IPS-11a (cell line): Measurements from ENCODE around the gene KIAA1217.

Experiments used
- H3K4me3 ChIP-seq: one replicate; pipeline ENCODE4 v1.5.1; 2013; ENCODE audit warnings: low read depth, low read length, control low read depth

Gene KIAA1217

GRCh38 chr10:24574161-24574560 lies 365.2 kb downstream of the KIAA1217 start:
- H3K4me3 ChIP-seq: no peak overlapping the region

DNA sequence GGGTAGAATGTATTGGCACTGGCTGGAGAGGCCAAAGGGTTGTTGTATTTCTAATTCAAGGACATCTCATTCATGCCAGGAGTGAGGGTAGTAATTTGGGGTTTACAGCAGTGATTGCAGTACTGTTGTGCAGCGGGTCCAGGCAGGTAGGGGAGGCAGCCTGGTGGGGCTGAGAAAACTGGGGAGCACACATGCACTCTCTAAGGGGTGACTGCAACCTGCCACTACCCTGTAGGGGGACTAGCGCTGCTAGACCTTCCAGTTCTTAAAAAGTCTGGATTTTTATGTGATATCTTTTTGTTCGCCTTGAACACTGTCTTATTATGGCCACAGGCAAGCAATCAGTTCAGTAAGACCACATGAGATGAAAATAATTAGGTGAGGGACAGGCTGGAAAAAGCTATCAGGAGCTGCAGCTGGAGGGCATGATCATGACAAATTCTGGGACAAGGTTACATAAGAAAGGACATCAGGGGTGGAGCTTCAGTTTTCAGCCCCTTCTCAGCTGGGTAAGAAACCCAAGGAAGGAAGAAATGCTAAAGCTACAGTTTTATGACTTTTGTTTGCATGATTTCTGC lies 365.7 kb downstream of the KIAA1217 start:
- no peak overlapping the region for H3K4me3 ChIP-seq

- no peak overlapping the region for H3K4me3 ChIP-seq
Observed at GRCh38 chr10:24575481-24576002, 366.6 kb downstream of the KIAA1217 start.

DNA sequence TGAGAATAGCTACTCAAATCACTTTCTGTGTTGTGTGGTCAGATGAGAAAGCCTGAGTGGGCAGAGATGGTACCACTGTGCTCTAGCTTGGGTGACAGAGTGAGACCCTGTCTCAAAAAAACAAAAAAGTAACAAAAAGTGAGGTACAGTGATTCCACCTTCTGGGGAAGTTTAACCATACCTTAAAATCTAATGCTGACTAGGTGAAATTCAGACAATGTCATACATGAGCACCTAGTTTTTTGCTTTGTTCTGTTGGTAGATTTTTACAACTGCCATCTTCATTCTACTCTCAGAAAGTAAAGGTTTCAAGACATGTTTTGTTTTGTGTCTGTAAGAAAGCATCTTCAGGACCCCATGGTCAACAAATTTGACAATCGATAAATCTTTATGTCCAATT lies 370.5 kb downstream of the KIAA1217 start:
- no peak overlapping the region for H3K4me3 ChIP-seq

- H3K4me3 ChIP-seq: no peak overlapping the region
Observed at GRCh38 chr10:24579906-24580305, 371.0 kb downstream of the KIAA1217 start.

DNA sequence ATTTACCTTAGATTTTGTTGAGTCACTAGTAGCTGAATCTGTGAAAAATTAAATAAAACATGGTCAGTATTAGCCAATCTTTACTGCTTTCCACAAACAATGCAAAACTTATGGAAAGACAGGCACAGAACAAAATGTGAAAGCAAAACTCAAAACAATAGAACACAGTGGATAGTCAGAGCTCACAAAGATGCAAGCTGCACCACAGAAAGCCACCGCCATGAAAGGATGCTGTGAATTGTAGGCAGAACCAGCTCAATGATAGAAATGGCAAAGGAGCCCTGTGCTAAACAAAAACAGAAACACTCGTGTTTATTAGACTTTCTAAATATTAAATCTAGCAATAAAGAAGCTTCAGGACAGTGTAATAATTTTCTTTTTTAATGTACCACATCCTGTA lies 380.3 kb downstream of the KIAA1217 start:
- no peak overlapping the region for H3K4me3 ChIP-seq

DNA sequence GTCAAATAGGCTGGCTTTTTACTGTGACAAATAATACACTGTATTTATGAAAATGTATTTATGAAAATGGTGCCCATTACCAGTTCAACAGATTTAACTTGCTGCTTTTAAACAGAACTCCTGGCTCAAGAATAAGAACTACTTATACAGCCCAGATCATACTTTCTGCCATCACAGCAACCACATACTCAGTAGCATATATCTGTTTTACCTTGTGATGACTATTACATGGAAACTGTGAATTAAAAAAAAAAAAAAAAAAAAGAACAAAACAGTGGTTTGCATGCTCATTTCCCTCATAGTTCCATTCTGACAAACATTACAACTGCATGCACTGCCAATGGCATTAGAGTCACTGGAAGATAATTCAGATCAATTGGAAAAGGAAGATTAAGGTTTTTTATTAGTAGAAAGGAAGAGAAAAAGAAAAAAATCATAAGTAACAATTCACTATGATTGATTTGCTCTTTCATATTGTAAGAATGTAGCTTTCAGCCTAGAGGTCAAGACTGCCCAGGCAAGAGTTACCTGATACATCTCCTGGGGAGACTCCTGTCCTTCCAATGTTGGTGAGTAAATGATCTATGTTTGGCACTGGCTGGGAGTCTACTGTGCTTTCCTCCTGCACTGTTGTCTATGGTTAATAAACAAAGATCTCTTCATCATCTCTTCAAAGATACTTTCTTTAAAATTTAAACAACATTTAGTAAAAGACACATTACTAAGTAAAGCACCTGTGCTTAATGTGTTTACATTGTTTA lies 381.9 kb downstream of the KIAA1217 start:
- H3K4me3 ChIP-seq: no peak overlapping the region

DNA sequence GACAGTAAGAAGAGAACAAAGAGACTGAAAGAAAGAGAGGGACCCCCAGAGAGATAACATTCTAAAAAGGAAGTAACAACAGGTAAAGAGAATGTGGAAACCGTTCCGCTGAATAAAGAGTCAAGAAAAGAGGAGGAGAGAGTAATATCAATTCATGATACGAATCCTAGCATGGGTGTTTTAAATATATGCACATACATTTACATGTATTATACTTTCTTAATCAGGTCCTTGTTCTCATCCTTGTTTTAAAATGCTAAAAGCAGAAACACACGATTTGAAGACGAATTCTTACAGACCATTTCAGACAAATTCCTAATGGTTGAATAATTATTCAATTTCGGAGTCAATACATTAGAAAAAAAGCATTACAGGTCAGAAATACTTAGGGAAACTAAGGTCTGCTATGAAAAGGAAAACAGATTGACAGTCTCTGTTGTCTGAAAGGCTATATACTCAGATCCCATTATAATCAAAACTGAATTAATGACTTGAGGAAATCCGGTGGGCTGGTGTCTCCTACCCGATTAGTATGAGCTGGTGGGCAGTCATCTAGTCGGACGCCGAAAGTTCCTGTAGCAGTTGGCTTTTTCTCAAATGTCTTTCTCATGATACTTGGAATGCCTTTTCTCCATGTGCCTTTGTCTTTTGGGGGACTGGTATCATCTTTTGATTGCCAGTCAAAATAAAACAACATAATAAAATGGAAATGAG lies 387.4 kb downstream of the KIAA1217 start:
- H3K4me3 ChIP-seq: no peak overlapping the region

DNA sequence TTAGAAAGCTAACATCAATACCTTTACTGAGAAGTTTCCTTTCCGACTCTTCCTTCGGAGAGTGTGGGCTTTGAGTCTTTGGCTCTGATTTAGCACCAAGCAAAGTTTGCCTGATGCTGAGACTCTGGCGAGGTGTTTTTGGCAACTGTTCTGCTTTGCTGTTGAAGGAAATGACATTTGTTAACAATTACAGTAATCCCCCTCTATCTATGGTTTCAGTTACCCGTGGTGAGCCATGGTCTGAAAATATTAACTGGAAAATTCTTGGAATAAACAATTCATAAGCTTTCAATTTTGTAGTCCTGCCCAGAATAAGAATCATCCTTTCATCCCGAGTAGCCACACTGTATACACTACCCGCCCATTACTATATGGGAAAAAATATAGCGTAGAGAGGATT lies 388.5 kb downstream of the KIAA1217 start:
- no peak overlapping the region for H3K4me3 ChIP-seq
